Amniotic stem cell (primary cell): Measurements from ENCODE around the gene TSGA10.
A peak's percentile ranks its signal among the peaks of the same experiment; 100 is the strongest.
"Not testable (repeated sequence)": the region's sequence is repeated elsewhere in the genome, so short reads cannot be mapped to it uniquely, and the experiment has no call there.

Experiments used
- DNase-seq: peaks from one replicate; lab custom pipeline; 2025; lab: John Stamatoyannopoulos, UW

Gene TSGA10

DNA sequence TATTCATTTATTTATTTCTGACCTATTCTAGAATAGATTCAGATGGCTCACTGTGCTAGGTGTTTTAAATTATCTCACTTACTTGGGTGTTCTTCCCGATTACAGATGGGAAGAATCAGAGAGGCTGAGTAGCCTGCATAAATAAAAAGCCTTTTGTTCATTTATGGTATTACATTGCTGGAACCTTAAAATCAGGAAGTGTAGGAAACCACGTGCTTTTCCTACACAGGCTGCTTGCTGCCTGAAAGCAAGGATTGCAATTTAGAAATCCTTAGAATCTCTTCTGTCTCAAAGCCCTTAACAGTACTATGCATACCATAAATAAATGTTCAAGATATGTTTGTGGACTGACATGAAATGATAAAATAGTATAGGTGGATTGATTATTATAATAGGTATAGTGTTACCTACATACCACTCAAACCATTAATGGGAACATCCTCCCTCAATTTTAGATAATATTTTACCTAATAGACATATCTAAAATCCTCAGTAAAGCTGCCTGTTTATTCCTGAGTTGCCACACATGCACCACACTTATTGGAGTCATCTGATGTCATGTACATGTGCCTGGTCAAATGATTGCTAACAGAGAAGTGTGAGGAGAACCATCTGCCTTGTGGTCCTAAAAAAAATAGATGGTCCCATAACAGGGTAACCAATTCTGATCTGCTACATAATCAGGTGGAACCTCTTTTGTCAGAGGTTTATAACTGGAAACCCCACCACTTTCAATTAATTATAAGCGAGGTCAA is 86.7 kb downstream of the TSGA10 start:
- DNase-seq: no peak

DNA sequence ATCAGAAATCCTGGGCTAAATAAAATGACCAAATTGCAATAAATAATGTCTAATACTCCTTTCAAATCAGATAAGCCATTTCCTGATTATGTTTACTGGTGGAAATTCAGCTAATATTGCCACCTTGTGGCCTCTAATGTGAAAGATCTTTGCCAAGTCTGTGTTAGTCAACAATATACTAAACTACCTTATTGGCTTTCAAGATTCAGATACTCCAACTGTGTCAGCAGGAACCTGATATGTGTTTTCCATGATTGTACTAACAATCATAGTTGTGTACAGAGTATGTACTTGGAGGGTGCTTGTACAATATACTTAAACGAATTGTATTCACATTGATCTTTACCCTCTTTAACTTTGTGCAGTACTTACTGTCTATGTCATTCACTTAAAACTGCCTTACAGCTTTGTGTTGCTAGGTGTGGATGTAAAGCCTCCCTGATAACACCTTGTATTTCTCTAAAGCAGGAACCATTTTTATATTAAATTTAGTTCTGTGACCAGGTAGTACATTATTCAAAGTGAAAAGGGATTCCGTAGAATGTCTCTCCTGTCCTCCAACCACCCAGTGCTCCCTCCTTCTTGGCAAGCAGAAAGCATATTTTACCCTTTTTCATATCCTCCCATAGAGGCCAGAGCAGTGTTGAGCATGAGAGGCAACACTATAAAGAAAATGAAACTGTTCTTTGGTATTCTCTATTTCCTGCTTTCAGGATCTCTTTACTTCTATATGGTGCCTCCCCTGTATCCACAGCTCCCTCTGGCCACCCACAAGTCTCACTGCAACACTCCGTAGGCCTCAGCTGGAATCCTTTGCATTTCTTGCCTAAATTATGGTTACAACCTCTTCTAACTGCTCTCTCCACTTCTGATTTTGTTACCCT is 88.4 kb downstream of the TSGA10 start:
- peak; percentile 28 for DNase-seq

DNA sequence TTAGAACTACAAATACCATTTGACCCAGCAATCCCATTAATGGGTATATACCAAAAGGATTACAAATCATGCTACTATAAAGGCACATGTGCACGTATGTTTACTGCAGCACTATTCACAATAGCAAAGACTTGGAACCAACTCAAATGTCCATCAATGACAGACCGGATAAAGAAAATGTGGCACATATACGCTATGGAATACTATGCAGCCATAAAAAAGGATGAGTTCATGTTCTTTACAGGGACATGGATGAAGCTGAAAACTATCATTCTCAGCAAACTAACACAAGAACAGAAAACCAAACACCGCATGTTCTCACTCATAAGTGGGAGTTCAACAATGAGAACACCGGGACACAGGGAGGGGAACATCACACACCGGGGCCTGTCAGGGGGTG is 105.6 kb downstream of the TSGA10 start:
- DNase-seq: not testable (repeated sequence)

DNA sequence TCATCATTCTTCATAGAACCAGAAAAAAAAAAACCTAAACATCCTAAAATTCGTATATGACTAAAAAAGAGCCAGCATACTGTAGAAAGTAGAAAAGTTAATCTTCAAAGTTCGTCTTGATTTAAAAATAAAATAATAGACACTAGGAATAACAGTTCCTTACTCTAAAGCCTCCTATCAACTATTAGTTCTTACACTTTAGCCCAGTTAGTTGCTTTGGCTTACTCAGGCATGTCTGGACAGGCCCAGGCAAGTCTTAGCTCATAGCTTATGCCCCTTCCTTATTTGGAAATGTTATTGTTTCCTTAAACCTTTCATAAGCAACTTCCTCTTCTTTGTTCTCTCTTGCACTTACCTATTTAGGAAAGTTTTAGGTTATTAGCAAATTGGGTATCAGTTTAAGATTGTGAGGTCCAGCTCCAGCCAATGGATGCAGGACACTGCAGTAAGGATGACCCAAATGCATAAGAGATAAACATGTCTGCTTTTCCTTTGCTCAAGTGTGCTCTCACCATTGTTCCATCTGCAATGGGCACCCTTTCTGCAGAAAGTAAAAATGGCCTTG is 113.9 kb downstream of the TSGA10 start:
- not testable (repeated sequence) for DNase-seq

DNA sequence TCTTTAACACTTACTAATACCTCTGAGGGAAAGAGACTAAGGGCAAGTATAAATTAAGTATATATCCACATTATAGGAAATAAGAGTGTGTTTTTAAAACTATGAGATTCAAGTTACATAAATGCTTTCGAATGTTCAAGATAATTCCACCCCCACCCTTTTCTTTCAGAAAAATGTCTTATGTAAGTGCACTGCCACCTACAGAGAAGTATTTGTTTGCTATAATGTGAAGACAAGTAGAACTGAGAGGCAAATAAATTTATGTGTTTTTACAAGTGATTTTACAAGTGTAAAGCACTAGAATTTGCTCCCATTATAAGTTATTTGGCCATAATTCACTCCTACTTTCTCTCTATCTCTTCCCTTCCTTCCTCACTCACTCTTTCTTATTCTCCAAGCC is 118.8 kb downstream of the TSGA10 start:
- no peak for DNase-seq

DNA sequence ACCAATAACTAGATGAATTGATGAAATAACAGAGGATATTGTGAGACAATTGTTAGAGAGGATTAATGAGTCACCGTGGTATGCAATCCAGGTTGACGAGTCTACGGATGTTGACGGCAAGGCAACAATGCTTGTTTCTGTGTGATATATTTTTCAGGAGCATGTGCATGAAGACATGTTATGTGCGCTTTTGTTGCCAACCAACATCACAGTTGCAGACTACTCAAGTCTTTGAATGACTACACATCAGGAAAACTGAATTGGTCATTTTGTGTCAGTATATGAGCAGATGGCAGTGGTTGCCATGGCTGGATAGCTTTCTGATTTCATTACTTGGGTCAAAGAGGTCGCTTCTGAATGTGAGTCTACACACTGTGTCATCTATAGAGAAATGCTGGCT is 122.0 kb downstream of the TSGA10 start:
- DNase-seq: no peak

DNA sequence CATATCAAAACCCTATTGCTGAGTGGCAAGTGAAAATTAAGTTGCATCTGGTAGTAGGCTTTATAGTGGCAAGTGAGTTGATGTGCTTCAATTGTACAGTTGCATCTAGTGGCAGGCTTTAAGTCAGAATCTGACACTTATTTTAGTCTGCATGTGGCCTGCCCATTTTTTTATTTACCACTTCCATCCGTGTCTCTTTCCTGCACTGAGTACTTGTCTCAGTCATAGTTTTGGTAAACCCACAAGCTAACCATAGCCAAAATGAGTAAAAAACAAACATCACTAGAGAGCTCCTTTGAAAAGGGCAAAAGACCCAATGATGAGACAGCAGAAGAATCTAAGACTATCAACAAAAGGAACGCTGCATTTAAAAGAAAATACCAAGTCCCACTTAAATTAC is 122.7 kb downstream of the TSGA10 start:
- DNase-seq: no peak

DNA sequence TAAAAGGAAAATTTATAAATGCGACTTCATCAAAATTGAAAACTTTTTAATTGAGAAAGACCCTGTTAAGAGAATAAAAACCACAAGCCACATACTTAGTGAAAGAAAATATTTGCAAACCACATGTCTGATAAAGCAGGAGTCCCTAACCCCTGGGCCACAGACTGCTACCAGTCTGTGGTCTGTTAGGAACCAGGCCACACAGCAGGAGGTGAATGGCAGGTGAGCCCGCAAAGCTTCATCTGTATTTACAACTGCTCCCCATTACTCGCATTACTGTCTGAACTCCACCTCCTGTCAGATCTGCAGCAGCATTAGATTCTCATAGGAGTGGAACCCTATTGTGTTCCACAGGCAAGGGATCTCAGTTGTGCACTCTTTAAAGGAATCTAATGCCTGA is 123.3 kb downstream of the TSGA10 start:
- no peak for DNase-seq

DNA sequence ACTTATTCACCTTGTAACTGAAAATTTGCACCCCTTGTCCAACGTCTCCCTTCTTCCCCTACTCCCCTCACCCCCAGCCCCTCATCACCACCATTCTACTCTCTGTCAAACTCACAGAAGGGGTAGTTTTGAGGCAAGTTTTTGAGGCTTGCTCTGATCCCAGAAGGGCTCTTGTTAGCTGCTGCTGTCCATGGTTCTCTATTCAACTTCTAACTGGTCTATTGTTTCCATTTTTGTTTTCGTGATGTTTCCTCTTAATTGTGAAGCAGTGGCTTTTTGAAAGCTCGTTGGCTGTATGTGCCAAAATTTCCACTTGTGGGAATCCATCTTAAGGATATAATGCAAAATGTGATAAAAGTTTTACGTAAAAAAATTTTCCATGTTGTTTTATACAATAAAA is 126.2 kb downstream of the TSGA10 start:
- DNase-seq: no peak

DNA sequence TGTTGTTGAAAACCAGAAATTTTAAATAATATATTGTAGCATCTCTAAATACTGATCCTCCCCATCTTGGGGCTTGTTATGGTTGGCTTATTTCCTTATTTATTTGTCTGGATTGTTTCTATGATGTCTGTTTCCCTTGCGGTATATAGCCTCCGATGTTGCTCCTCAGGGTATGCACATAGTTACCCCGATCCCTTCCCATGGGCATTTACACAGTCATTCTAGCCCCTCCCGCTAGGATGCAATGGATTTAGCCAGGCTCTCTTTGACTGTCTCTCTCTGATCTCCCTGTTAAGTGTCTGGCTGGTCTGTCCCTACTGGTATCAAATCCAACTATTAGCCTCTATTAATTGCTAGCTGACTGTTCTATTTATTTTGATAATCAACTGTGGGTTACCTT is 126.9 kb downstream of the TSGA10 start:
- no peak for DNase-seq

DNA sequence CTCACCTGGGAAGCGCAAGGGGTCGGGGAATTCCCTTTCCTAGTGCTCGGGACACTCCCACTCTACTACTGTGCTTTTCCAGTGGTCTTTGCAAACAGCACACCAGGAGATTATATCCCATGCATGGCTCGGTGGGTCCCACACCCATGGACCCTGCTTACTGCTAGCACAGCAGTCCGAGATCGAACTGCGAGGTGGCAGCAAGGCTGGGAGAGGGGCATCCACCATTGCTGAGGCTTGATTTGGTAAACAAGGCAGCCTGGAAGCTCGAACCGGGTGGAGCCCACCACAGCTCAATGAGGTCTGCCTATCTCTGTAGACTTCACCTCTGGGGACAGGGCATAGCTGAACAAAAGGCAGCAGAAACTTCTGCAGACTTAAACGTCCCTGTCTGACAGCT is 154.0 kb downstream of the TSGA10 start:
- DNase-seq: no peak

DNA sequence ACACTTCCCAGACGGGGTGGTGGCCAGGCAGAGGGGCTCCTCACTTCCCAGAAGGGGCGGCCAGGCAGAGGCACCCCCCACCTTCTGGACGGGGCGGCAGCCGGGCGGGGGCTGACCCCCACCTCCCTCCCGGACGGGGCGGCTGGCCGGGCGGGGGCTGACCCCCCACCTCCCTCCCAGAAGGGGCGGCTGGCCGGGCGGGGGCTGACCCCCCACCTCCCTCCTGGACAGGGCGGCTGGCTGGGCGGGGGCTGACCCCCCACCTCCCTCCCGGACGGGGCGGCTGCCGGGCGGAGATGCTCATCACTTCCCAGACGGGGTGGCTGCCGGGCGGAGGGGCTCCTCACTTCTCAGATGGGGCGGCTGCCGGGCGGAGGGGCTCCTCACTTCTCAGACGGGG is 166.0 kb downstream of the TSGA10 start:
- DNase-seq: not testable (repeated sequence)

DNA sequence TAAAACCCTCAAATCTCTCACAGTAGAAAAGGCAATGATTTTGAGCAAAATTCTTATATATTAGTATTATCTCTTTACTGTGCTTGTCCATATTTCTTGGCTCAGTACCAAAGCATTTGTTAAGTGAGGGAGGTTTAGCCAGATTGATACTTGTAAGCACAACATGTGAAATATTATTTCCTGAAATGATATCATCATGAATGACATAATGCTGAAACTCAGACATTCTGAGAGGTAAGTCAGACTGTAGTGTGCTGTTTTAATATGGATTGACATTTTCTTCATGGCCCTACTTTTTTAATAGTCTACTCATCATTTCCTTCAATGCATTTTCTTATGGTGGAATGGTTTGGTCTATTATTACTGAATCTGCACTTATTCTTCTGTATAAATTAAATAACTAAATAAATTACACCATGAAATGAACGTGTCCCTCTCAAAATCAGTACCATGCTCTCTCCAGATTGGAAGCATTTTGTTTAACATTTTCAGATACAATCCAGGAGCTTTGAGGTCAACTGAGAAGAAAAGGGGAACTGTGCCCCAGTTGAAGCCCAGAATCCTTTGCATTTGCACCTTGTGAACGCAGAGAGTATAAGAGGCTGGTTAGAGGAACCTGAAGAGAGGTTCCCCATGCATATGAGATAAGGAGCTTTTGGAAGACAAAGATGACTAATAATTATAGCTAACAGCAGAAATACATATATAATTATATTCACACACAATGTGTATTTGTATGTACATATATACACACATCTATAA is 168.7 kb downstream of the TSGA10 start:
- no peak for DNase-seq

DNA sequence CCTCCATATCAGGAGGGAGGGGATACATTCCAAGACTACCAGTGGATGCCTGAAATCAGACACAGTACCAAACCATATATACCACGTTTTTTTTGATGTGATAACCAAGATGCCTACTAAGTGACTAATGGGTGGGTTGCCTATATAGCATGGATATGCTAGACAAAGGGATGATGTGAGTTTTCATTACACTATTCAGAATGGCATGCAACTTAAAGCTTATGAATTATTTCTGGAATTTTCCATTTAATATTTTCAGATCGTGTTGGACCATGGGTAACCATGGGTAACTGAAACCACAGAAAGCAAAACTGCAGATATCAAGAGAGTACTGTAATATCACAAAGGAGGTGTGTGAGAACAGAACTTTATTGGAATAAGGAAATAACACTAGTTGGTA is 179.1 kb downstream of the TSGA10 start:
- no peak for DNase-seq

DNA sequence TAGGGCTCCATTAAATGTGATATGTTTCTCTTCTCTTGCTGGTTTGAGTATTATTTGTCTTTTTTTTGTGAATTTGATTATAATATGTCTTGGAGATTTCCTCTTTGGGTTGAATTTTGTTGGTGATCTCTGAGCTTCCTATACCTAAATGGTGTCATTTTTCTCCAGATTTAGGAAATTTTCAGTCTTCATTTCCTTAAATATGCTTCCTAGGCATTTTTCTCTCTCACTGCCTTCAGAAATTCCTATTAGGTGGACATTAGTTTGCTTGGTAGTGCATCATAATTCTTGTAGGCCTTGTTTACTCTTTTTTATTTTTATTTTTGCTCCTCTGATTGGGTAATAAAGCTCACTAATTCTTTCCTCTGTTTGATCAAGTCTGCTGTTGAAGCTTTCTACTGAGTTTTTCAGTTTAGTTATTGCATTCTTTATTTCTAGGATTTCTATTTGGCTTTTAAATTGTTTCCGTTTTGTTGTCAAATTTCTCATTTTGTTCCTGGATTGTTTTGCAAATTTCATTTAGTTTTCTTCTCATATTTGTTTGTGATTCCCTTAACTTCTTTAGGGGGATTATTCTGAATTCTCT is 182.1 kb downstream of the TSGA10 start:
- no peak for DNase-seq

DNA sequence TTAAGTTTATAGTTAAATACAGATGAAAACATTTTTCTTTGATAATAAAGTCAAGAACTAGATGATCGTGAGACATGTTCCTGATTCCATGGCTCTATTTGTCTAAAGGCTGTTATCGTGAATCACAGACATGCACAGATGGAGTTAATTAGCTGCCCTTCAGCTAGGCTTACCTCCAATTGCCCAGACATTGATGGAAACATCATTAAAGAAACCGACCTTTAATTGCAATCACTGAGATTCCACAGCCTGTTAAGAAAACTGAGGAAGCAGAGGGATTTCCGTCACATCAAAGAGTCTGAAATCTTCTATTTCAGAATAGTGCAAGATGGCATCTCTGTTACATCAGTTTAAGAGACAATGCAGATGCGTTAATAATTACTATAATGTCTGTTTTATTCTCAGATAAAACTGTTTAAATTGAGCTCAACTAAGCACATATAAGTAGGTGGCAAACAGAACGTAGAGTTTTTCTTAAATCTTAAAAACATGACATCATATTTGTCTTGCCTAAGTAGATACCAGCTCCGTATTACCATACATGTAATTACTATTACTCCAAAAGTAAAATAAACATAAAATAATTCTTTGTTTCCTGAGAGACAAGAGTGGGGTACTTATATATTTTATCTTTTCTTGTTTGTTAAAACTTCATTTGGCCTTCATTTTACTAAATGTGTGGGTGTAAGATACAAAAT is 194.8 kb downstream of the TSGA10 start:
- no peak for DNase-seq

DNA sequence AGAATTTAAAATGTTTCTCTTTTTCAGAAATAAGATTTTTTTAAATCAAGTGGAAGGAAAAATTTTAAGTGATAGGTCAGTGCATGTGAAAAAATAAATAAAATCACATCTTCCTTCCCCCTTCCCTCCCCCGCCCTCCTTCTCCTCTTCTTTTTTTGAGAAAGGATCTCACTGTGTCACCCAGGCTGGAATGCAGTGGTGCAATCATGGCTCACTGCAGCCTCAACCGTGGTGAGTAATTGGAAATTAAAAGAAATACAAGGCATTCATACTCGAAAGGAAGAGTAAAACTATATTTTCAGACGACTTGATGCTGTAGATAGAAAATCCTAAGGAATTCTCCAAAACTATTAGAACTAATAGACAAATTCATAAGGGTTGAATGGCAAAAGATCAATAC is 201.8 kb downstream of the TSGA10 start:
- no peak for DNase-seq

DNA sequence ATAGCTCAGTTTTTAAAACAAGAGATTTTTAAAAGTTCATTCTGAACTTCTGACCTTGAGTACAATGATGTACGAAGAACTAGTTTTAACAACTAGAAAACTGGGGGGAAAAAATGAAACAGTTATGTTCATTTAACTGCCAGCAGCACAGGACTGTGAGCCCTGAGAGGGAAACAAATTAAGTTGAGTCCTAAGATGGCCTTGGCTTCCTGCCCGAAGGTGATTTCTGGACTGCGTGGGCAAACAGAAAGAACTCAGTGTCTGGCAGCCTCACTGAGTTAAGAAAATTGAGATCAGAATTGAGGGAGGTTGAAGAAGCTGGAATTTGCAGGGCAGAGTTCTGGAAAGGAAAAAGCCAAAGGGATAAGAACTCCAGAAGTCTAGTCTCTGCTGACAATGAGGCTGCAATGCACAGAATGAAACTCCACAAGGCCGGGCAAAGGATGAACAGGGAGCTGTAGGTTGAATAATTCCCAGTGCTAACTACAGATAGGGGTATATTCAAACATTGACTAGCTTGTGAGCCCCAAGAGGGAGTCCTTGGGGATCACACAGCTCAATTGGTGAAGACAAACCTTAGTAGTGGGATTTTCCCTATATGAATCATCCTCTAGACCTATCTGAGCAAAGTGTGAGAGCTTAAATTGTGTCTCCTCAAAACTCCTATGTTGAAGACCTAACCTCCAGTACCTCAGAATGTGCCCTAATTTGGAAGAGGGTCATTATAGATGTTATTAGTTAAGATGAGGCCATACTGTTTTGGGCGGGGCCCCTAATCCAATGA is 205.6 kb downstream of the TSGA10 start:
- DNase-seq: no peak

DNA sequence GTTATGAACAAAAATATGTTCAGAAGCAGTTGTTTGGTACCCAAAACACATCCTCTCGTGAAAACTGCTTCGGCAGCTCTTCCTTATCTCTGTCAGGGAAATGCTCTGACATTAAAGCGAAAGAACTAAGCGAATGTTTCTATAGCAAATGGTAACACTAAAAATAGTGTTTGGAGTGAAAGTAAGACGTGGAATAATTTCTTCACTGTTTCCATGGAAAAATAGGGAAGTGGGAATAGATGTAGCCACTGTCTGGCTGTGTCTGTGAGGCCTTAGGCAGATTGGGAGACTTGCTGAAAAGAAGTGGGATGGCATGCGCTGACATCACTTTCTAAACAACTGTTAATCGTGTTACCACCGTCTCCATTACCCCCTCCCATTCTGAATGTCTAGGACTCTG is 207.2 kb downstream of the TSGA10 start:
- DNase-seq: no peak
